Stimulated activated memory B cell treated with anti-CD40 and anti-IgM and Interleukin-4, amounts not matched to agents 10 μg/mL and 1 μg/mL and 100 μg/mL, for 72 hours (primary cell): ENCODE results near the gene PARD3B.
A peak's percentile ranks its signal among the peaks of the same experiment; 100 is the strongest.

Experiments used
- ATAC-seq: fragments of 150-1000 bp; cut with Tn5 transposase; 2 replicates; pipeline ENCODE4 v1.10.0; 2021
- H3K27ac Mint-ChIP-seq: one replicate; pipeline ENCODE4 v1.8.0; 2022; ENCODE audit warnings: mild to moderate bottlenecking, mixed read lengths
- H3K27me3 Mint-ChIP-seq: one replicate; pipeline ENCODE4 v1.8.0; 2022; ENCODE audit warnings: mixed read lengths
- H3K36me3 Mint-ChIP-seq: one replicate; pipeline ENCODE4 v1.8.0; 2022; ENCODE audit warnings: mixed read lengths
- H3K4me1 Mint-ChIP-seq: one replicate; pipeline ENCODE4 v1.8.0; 2022; ENCODE audit warnings: mixed read lengths
- H3K4me3 Mint-ChIP-seq: one replicate; pipeline ENCODE4 v1.8.0; 2022; ENCODE audit warnings: mild to moderate bottlenecking, moderate library complexity, mixed read lengths
- H3K9me3 Mint-ChIP-seq: one replicate; pipeline ENCODE4 v1.8.0; 2022; ENCODE audit warnings: mixed read lengths

The PARD3B gene

DNA sequence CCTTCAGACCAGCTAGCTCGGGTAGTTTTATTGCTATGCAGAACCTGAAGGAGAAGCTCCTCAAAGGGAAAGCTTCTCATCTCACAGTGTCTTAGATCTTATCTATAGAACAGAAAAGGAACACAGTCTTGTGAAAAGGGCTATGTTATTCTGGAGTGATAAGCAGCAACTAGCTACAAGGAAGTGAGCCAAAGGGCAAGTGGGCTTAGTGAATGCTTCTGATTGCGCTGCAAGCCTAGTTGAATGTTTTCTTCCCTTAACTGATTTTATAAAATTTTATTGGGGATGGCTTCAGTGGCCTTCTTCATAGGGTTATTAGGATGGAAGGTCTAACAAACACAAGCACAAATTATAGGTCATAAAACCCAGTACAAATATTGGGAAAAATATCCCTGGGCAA, 400.1 kb downstream of the PARD3B start:
- no peak for ATAC-seq
- Mint-ChIP-seq H3K27ac (no peak overlapping the region), H3K4me3 (no peak overlapping the region), H3K27me3 (no peaks in the 10 kb centered on the region), H3K9me3 (peaks cover 5% of the 10 kb centered on the region), H3K4me1 (no peaks in the 10 kb centered on the region), H3K36me3 (no peaks in the 10 kb centered on the region)

DNA sequence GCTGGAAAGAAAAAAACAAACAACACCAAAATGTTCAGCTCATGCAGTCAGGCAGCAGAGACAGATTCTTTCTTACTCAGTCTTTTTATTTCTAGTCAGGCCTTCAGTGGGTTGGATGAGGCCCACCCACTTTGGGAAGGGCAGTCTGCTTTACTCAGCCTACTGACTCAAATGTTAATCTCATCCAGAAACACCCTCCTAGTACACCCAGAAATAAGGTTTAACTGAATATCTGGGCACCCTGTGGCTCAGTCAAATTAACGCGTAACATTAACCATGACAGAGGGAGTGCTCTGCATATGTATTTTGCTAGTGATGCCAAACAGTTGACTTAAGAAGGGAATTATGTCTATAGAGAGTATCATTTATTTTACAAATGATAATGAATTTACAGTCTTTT, 401.6 kb downstream of the PARD3B start:
- H3K27me3 Mint-ChIP-seq, result no peaks in the 10 kb centered on the region
- no peaks in the 10 kb centered on the region for H3K36me3 Mint-ChIP-seq
- no peaks in the 10 kb centered on the region for H3K4me1 Mint-ChIP-seq
- H3K9me3 Mint-ChIP-seq, result peaks cover 5% of the 10 kb centered on the region
- H3K27ac Mint-ChIP-seq, result no peak overlapping the region
- H3K4me3 Mint-ChIP-seq, result no peak overlapping the region
- no peak for ATAC-seq

DNA sequence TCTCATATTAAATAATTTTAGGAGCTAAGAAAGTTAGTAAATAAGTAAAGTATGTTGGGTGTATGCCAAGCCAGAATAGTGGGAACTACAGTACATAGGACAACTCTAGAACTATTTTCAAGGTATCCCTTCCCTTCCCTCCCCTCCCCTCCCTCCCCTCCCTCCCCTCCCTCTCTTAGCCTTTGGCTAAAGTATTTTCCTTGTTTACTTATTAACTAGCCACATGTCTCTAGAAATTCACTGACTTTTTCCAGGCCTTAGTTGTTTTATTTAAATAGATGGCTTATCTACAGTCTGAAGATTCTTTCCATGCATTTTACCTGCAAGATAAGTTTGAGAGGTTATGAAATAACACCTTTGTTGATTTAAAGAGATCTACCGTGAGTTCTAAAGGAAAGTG, 402.1 kb downstream of the PARD3B start:
- Mint-ChIP-seq H3K9me3 (peaks cover 5% of the 10 kb centered on the region), H3K4me1 (no peaks in the 10 kb centered on the region), H3K27ac (no peak overlapping the region), H3K4me3 (no peak overlapping the region), H3K27me3 (no peaks in the 10 kb centered on the region), H3K36me3 (no peaks in the 10 kb centered on the region)
- ATAC-seq, result no peak

DNA sequence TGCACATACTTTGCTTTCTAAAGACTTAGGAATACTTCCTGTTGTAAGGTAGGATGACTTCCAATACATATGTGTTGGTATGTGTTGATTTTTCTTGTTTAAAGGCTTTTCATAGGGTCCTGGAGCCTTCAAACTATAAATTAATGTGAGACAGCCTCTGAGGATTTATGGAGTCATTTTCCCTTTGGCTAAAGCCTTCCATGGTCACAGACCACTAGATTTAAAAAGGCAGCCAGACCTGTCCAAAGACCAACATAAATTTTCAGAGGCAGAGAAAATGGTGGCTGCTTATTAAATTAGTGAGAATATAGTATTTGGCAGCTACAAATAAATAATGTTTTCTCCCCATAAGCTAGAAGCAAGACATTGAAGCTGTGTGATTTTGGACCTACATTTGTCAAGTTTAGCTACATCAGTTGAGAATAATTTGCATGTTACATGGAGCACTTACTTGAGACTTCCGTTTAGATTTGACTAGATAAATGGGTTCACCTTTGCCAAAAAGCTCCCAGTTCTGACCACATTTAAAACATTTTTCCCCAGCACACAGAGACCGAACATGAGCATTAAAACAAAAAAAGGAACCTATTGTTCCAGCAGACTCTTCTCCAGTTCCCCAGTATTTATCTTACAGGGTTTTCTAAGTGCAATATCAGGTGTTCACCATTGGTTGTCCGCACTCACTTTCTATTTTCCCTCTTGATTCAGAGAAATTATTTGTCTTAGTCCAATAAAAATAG, 402.9 kb downstream of the PARD3B start:
- Mint-ChIP-seq H3K4me1 (no peaks in the 10 kb centered on the region), H3K27ac (no peak overlapping the region), H3K4me3 (no peak overlapping the region), H3K27me3 (no peaks in the 10 kb centered on the region), H3K36me3 (no peaks in the 10 kb centered on the region), H3K9me3 (peaks cover 5% of the 10 kb centered on the region)
- no peak for ATAC-seq

DNA sequence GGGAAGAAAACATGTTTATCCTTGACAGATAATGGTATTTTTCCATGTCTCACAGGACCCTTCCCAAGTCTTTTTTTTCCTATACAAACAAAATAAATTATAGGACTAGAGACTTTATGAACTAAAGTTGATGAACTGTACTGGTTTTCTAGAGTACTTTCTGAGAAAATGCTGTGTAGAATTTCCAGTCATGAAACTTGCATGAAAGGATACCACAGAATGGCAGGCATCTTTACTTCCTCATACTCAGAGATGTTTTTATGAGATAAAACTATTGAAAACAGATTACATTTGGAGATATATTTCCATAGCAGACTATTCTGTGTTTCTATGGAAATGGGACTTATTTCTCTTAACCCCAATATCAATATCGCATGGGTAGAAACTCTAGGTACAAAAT, 403.5 kb downstream of the PARD3B start:
- H3K4me1 Mint-ChIP-seq, result no peaks in the 10 kb centered on the region
- H3K27me3 Mint-ChIP-seq, result no peaks in the 10 kb centered on the region
- H3K4me3 Mint-ChIP-seq, result no peak overlapping the region
- no peak overlapping the region for H3K27ac Mint-ChIP-seq
- H3K9me3 Mint-ChIP-seq, result peaks cover 5% of the 10 kb centered on the region
- no peaks in the 10 kb centered on the region for H3K36me3 Mint-ChIP-seq
- no peak for ATAC-seq

DNA sequence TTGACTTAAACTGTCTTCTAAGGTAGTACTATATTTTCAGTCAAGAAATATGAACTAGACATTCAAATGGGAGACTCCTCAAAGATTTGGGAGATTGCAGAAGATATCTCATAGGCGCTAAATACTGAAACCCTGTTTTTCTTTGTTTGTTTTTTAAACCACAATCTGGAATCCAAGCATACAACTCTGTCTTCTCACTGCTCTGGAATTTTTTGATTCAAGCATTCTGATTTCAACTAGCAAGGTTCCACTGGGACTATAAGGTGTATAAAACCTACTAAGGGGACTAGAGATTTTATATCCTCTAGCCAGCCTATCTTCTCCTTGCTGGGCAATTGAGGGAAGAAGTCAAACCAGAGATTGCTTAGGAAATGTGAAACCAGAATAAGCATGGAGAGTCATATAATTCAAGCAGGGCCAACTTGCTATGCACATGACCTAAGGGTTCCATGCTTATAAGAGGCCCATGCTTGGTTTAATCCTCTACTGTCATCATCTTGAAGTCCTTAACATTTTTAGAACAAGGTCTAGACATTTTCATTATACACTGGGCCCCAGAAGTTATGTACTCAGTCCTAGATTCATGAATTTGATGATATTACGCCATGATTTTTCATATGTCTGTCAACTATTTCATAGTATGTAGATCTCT, 405.5 kb downstream of the PARD3B start:
- ATAC-seq, result no peak
- Mint-ChIP-seq H3K27me3 (no peaks in the 10 kb centered on the region), H3K4me3 (no peak overlapping the region), H3K27ac (no peak overlapping the region), H3K4me1 (no peaks in the 10 kb centered on the region), H3K9me3 (no peaks in the 10 kb centered on the region), H3K36me3 (no peaks in the 10 kb centered on the region)

DNA sequence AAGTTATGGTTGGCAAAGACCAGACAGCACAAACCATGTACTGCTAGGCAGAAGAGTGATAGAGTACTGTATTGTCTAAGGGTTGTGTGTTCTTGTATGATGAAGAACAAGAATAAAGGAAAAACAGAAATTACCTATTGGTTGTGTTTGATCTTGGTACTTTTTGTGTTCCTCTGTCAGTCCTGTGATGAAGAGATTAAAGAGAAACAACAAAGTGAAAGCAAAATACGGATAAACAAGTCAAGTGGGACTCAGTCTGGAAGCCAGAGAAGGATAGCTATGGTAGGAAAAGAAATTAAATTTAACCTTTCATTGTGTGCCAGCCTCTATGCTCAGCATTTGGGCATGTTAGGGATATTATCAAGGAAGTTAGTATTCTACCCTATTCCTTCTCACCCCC, 413.1 kb downstream of the PARD3B start:
- Mint-ChIP-seq H3K27ac (no peak overlapping the region), H3K9me3 (no peaks in the 10 kb centered on the region), H3K36me3 (no peaks in the 10 kb centered on the region), H3K27me3 (no peaks in the 10 kb centered on the region), H3K4me3 (no peak overlapping the region), H3K4me1 (no peaks in the 10 kb centered on the region)
- no peak for ATAC-seq

DNA sequence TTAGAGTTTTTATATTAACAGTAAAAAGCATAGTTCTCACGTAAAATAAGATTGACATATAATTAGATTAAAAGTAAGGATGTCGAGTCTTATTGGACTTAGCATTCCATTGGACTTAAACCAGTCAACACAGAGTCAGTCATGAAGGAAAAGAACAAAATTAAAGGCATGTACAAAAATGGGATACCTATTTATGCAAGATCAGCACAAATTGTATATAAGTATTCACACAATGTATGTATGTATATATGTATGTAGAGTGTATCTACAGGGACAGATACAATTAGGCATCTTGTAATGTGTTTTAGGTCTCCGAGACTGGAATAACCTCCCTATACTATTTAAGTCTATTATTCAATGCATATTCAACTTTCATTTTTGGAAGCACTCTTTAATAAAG, 419.1 kb downstream of the PARD3B start:
- no peaks in the 10 kb centered on the region for H3K9me3 Mint-ChIP-seq
- H3K27me3 Mint-ChIP-seq, result no peaks in the 10 kb centered on the region
- H3K4me1 Mint-ChIP-seq, result peaks cover 10% of the 10 kb centered on the region
- no peak for ATAC-seq
- no peaks in the 10 kb centered on the region for H3K36me3 Mint-ChIP-seq
- no peak overlapping the region for H3K4me3 Mint-ChIP-seq
- no peak overlapping the region for H3K27ac Mint-ChIP-seq

DNA sequence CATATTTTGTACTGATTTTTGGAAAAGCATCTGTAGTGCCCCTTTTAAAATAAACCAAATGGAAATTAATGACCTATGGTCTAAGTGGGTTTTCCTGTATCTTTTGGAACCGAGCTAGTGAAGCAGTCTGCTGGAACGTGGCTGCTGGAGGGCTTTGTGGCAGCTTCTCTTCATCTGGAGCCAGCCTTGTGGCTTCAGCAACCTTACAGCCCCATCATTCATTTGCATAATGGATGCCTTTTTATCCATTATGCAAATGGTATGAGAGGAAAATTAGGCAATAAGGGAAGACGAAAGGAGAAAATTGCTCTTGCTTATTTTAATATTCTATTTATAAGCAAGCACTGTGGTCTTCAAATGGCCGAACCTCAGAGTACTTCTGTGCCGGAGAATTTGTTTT, 421.0 kb downstream of the PARD3B start:
- Mint-ChIP-seq H3K9me3 (no peaks in the 10 kb centered on the region), H3K4me1 (peaks cover 10% of the 10 kb centered on the region), H3K36me3 (no peaks in the 10 kb centered on the region), H3K27ac (no peak overlapping the region), H3K4me3 (no peak overlapping the region), H3K27me3 (no peaks in the 10 kb centered on the region)
- ATAC-seq, result no peak

DNA sequence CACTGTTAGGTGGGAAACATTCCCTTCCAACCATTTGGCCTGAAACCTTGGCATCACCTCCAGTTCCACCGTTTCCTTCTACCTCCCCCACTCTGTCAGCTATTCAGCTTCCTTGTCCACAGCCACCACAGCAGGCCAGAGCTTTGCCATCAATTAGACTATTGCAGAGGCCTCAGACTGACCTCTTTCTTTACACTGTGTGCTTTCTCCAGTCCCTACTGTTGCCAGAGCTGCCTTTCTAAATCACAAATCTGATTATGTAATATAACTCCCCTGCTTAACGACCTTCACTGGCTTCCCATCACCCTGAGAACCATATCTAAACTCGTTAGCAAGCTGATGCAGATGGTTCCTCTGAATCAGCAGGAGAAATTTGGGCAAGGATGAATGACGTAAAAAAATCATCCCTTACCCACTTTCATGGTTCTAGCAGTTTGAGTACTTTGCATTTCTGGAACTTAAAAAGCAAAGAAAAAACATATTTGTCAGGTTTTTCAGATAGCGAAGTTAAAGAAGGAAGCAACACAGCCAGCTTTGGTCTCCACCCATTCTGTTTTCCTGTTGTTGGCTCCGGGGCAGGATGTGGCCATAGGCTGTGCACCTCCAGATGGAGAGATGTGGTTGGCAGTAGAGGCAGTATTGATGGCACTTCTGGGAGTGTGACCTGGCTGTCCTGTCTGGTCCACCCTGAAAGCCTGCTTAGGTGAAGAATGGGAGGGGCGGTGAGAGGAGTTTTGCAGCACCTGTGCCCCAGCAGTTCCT, 422.1 kb downstream of the PARD3B start:
- ATAC-seq, result peak; percentile 36
- no peak overlapping the region for H3K27ac Mint-ChIP-seq

DNA sequence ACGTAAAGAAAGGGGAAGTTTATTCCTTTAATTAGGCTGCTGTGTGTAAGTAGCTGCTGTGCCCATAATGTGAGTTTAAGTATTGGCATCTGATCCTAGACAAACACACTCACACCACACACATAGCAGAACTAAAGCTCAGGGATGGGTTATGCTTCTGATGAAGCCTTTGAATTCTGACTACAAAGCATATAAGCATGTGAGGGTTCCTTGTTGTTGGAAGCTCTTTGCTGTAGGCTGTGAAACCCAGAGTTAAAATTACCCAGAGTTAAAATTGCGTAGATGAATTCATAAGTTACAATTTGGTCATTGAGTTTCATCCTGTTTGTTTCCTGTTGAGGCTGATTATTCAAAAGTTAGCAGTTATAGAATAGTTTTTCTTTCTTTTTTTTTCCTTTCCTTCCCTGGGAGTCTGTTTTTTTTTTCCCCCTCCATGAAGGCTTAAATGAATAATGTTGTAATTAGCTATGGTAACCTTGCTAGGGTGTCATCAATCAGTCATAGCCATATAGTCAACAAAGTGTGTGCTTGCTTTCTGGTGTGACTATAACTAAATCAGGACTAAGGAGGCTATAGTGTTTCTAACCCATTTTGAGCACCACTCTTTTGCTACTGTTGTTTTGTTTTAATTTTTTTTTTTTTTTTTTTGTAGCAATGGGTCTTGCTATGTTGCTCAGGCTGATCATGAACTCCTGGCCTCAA, 426.1 kb downstream of the PARD3B start:
- Mint-ChIP-seq H3K4me1 (peaks cover 10% of the 10 kb centered on the region), H3K4me3 (no peak overlapping the region), H3K27ac (no peak overlapping the region), H3K9me3 (no peaks in the 10 kb centered on the region), H3K27me3 (no peaks in the 10 kb centered on the region), H3K36me3 (no peaks in the 10 kb centered on the region)
- no peak for ATAC-seq

More for the DNA sequence above, 422.1 kb downstream of the PARD3B start:
- Mint-ChIP-seq H3K27me3 (no peaks in the 10 kb centered on the region), H3K9me3 (no peaks in the 10 kb centered on the region), H3K36me3 (no peaks in the 10 kb centered on the region), H3K4me3 (no peak overlapping the region), H3K4me1 (peaks cover 10% of the 10 kb centered on the region)

DNA sequence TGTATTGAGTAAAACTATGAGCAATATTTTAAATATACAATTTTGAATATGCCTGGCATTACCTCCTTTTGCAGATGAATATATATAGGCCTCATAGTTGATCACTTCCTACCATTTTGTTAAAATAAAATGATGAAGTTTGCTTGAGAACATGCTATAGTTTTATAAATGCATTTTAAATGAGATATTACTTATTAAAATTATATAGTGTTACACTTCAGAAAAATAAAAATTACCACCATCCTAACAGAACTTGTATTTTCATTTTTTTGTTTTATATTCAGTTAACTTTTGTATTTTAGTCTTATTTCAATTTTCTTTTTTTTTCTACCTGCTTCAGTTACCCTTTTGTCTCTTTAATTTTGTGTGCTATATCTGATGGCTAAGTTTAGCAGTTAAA, 426.9 kb downstream of the PARD3B start:
- Mint-ChIP-seq H3K9me3 (no peaks in the 10 kb centered on the region), H3K4me3 (no peak overlapping the region), H3K36me3 (no peaks in the 10 kb centered on the region), H3K27ac (no peak overlapping the region), H3K27me3 (no peaks in the 10 kb centered on the region), H3K4me1 (peaks cover 7% of the 10 kb centered on the region)
- ATAC-seq, result no peak

DNA sequence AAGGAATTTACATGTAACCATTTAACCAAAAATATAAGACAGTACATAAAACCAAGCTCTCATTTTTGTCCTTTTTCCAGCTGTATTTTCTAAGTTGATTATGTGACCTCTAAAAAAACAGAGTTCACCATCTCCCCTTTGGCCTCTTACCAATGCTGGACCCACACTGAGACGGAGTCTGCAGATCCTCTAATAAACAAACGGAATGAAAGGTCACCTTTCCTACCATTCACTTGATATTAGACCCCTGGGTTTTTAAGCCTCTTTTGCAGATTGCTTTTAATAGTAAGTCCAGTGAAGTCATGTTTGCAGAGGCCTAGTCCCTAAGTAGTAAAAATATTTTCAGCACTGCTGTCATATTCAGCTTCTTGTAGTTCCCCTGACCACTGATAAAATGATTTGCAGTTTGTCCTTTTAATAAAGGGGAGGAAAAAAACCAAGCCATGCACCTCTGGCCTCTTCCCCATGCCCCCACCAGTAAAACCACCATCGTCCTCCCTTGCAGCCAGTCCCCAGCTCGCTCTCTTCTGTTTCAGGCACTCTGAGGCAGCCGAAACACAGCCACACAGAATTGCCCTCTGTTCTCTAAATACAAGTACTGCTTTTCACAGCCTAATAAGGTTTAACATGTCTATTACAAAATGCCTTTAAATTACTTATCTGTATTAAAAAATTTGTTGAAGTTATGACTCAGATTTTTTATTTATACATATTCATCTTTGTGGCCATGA, 427.5 kb downstream of the PARD3B start:
- no peak overlapping the region for H3K27ac Mint-ChIP-seq
- no peak for ATAC-seq
- no peaks in the 10 kb centered on the region for H3K9me3 Mint-ChIP-seq
- no peaks in the 10 kb centered on the region for H3K27me3 Mint-ChIP-seq
- H3K4me1 Mint-ChIP-seq, result peaks cover under 1% of the 10 kb centered on the region
- no peak overlapping the region for H3K4me3 Mint-ChIP-seq
- no peaks in the 10 kb centered on the region for H3K36me3 Mint-ChIP-seq

DNA sequence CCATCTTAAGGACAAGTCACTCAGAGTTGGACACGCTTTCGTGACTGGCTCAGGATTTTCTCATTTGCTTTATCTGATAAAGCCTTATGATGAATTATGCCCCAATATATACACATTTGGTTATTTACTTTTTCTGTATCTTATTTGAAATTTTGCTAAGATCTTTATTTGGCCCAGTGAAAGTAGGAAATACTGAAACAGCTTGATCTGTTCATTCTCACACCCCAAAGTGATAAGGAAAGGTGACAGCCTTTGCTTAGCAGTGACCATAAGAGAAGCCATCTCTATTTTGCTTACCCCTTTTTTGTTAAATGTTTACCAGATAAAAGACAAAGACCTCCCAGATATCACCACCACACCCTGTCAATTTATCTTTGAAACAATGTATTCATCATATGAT, 428.3 kb downstream of the PARD3B start:
- no peaks in the 10 kb centered on the region for H3K4me1 Mint-ChIP-seq
- ATAC-seq, result no peak
- H3K9me3 Mint-ChIP-seq, result no peaks in the 10 kb centered on the region
- no peak overlapping the region for H3K4me3 Mint-ChIP-seq
- no peak overlapping the region for H3K27ac Mint-ChIP-seq
- no peaks in the 10 kb centered on the region for H3K27me3 Mint-ChIP-seq
- H3K36me3 Mint-ChIP-seq, result no peaks in the 10 kb centered on the region

DNA sequence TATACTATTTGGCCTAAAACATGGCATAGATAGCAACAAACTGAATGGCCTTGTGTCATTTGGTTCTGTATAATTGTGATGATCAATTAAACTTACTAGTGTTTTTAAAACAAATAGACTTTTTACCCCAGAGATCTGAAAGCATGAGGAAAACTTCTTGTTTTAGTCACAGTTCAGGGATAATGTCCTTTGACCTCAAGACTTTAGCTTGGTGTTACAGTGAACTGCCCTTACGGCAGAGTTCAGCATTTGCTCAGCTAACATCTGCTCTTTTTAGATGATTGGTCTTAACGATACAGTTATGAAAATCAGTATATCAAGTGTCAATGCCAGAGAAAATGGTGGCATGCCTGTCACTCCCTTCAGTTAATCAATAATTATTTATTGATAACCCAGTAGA, 429.2 kb downstream of the PARD3B start:
- Mint-ChIP-seq H3K4me1 (no peaks in the 10 kb centered on the region), H3K27me3 (no peaks in the 10 kb centered on the region), H3K36me3 (no peaks in the 10 kb centered on the region), H3K27ac (no peak overlapping the region), H3K4me3 (no peak overlapping the region), H3K9me3 (no peaks in the 10 kb centered on the region)
- no peak for ATAC-seq
